ENCODE measurements around the gene ID1.

ID1 gene

DNA sequence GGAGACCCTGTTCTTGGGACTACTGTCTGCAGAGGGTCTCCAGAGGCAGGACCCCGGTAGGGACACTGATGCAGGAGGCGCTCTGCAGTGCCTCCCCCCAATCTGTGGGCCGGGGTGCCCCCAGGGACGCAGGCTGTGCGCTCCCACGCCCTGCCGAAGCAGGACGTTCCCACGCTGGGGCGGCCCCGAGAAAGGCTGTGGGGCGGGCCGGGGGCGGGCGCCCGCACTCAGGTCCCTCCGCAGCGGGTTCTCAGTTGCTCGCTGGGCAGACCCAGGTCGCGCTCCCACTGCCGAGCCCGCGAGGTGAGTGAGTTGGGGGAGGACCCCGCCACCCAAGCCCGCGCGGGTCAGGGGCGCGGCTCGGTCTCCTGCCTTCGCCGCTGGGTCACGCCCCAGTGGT lies 32.6 kb downstream of the ID1 start, which contains the start of gene COX4I2:
COX4I2 (plus strand) TSS at position 253 of the 400 bp plus-strand sequence. CDS start 1,106 bp downstream, outside the sequence.
- no peak within 1 kb of the TSS for H3K27ac ChIP-seq
- TF ChIP-seq CTCF (IDR thresholded peaks at IDR 0.05), result no peak
- no peak for TF ChIP-seq ZFX (IDR thresholded peaks at IDR 0.05; ENCODE audit: borderline replicate concordance)

- no peak for TF ChIP-seq ZFX (IDR thresholded peaks at IDR 0.05; ENCODE audit: borderline replicate concordance)
- no peak for TF ChIP-seq CTCF (IDR thresholded peaks at IDR 0.05)
- no peak overlapping the region for H3K27ac ChIP-seq
Observed at GRCh38 chr20:31638317-31638716, 33.2 kb downstream of the ID1 start.

GRCh38 chr20:31638816-31639215 lies 33.7 kb downstream of the ID1 start:
- H3K27ac ChIP-seq, result no peak overlapping the region
- TF ChIP-seq CTCF (IDR thresholded peaks at IDR 0.05) (no peak), ZFX (IDR thresholded peaks at IDR 0.05; ENCODE audit: borderline replicate concordance) (no peak)

GRCh38 chr20:31640259-31640658 lies 35.2 kb downstream of the ID1 start:
- no peak overlapping the region for H3K27ac ChIP-seq
- TF ChIP-seq CTCF (IDR thresholded peaks at IDR 0.05) (no peak), ZFX (IDR thresholded peaks at IDR 0.05; ENCODE audit: borderline replicate concordance) (no peak)

DNA sequence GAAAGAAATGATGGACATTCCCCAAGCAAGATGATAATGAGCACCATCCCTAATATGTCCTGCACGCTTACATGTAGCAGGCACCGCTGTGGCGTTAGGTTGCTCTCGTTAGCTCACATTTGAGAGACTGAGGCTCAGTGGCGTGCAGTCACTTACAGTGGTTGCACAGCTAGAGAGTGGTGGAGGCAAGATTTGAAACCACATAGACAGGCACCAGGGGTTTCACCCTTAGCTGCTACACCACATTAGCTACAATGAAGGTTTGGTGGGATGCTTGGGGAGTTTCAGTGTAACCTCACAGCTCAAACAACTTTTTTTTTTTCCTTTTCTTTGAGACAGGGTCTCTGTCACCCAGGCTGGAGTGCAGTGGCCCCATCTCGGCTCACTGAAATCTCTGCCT lies 36.3 kb downstream of the ID1 start:
- H3K27ac ChIP-seq, result no peak overlapping the region
- TF ChIP-seq ZFX (IDR thresholded peaks at IDR 0.05; ENCODE audit: borderline replicate concordance), result no peak
- TF ChIP-seq CTCF (IDR thresholded peaks at IDR 0.05), result no peak

GRCh38 chr20:31642837-31643236 lies 37.7 kb downstream of the ID1 start:
- TF ChIP-seq ZFX (IDR thresholded peaks at IDR 0.05; ENCODE audit: borderline replicate concordance) (no peak), CTCF (IDR thresholded peaks at IDR 0.05) (no peak)

DNA sequence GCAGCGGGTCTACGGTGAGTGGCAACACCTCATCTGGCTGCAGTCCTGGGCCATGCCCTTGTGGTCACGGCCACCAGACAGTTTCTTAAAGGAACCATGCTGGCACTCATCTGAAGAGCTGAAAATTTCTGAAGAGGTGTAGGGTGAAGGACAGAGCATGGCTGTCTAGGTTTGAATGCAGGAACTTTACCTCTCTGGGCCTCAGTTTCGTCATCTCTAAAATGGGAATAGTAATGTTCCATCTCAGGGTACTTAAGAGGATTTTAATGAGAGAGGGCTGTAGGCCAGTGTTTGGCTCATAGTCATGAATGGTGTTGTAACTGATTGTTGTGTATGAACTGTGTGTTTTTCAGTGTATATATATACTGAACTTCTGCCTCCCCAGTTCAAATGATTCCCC lies 38.4 kb downstream of the ID1 start:
- H3K27ac ChIP-seq, result no peak overlapping the region
- TF ChIP-seq CTCF (IDR thresholded peaks at IDR 0.05) (no peak), ZFX (IDR thresholded peaks at IDR 0.05; ENCODE audit: borderline replicate concordance) (no peak)

More at GRCh38 chr20:31642837-31643236, 37.7 kb downstream of the ID1 start:
- H3K27ac ChIP-seq, result no peak overlapping the region
